ENCODE measurements around the gene CEACAM16.

The CEACAM16 gene

DNA sequence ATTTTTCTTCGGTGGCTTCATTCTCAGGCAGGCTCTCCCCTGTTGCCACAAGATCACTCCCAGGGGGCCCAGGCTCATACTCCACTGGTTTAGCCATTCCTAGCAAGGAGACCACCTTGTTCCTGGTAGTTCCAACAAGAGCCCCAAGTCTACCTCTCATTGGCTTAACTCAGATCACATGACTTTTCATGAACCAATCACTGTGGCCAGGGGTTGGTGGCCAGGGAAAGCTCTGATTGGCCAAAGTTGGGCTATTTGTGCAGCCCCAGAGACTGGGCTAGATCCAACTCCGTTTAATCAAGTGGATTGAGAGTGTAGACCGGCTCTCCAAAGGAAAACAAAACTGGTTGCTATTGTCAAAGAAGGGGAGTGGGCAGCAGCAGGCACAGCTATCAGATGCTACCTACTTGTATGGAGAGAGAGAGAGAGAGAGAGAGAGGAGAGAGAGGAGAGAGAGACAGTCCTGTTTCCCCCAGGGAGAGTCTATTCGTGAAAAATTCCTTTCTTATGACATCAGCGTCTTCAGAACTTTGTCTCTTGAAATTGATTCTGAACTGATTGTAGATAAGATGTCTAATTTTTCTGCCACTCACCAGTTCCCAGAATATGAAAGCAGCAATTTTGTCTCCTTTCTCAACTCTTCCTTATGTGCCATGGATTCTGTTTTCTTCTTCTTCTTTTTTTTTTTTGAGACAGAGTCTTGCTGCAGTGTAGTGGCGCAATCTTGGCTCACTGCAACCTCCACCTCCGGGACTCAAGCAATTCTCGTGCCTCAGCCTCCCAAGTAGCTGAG lies 21.7 kb upstream of the CEACAM16 start:
- Histone ChIP-seq H3F3A (ENCODE audit: control insufficient read depth, insufficient read depth) (no peaks in the 10 kb centered on the region), H4K20me1 (ENCODE audit: control insufficient read depth, insufficient read depth, low read depth, low read length) (no peaks in the 10 kb centered on the region), H3K36me3 (ENCODE audit: control insufficient read depth, low read length) (no peaks in the 10 kb centered on the region), H3K4me3 (ENCODE audit: low read length) (no peak overlapping the region), H3K9me3 (ENCODE audit: control insufficient read depth, insufficient read depth, low read length) (no peaks in the 10 kb centered on the region), H3K27me3 (ENCODE audit: control insufficient read depth, low read length) (no peaks in the 10 kb centered on the region), H3K4me1 (ENCODE audit: control insufficient read depth, low read length) (no peaks in the 10 kb centered on the region), H3K79me2 (ENCODE audit: control insufficient read depth, low read length) (no peaks in the 10 kb centered on the region), H3K27ac (ENCODE audit: low read depth, low read length) (no peak overlapping the region), H3K9me2 (replicated peaks; ENCODE audit: control insufficient read depth, low read length) (no peaks in the 10 kb centered on the region), H3K4me2 (ENCODE audit: low read length) (no peak overlapping the region)
- TF ChIP-seq, protein P1, sequence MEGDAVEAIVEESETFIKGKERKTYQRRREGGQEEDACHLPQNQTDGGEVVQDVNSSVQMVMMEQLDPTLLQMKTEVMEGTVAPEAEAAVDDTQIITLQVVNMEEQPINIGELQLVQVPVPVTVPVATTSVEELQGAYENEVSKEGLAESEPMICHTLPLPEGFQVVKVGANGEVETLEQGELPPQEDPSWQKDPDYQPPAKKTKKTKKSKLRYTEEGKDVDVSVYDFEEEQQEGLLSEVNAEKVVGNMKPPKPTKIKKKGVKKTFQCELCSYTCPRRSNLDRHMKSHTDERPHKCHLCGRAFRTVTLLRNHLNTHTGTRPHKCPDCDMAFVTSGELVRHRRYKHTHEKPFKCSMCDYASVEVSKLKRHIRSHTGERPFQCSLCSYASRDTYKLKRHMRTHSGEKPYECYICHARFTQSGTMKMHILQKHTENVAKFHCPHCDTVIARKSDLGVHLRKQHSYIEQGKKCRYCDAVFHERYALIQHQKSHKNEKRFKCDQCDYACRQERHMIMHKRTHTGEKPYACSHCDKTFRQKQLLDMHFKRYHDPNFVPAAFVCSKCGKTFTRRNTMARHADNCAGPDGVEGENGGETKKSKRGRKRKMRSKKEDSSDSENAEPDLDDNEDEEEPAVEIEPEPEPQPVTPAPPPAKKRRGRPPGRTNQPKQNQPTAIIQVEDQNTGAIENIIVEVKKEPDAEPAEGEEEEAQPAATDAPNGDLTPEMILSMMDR (IDR thresholded peaks at IDR 0.05; ENCODE audit: low read depth, low read length, poor library complexity, severe bottlenecking), result no peak
- no peak for TF ChIP-seq EZH2phosphoT487 (IDR thresholded peaks at IDR 0.05; ENCODE audit: borderline replicate concordance, low read length)

DNA sequence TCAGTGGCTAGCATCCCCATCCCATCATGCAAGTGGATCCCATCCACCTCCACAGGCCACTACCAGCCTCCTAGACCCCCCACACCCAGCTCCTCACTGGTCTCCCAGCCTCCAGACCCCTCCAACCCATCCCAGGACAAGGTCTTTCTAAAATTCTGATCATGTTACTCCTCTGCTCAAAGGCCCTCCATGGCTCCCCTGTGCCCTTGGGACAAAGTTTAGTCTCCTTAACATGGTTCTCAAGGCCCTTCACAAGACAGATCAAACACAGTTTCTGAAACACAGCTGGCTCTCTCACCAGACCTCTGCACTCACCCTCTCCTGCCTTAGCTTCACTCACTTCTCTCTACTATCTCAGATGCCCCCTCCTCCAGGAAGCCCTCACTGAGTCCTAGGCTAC lies 18.4 kb upstream of the CEACAM16 start:
- no peak for TF ChIP-seq EZH2phosphoT487 (IDR thresholded peaks at IDR 0.05; ENCODE audit: borderline replicate concordance, low read length)
- TF ChIP-seq, protein P1 (IDR thresholded peaks at IDR 0.05; ENCODE audit: low read depth, low read length, poor library complexity, severe bottlenecking), result no peak
- Histone ChIP-seq H3K9me2 (replicated peaks; ENCODE audit: control insufficient read depth, low read length) (no peaks in the 10 kb centered on the region), H3K79me2 (ENCODE audit: control insufficient read depth, low read length) (no peaks in the 10 kb centered on the region), H4K20me1 (ENCODE audit: control insufficient read depth, insufficient read depth, low read depth, low read length) (no peaks in the 10 kb centered on the region), H3K4me1 (ENCODE audit: control insufficient read depth, low read length) (peaks cover 7% of the 10 kb centered on the region), H3K27ac (ENCODE audit: low read depth, low read length) (no peak overlapping the region), H3K36me3 (ENCODE audit: control insufficient read depth, low read length) (no peaks in the 10 kb centered on the region), H3K27me3 (ENCODE audit: control insufficient read depth, low read length) (no peaks in the 10 kb centered on the region), H3K4me2 (ENCODE audit: low read length) (no peak overlapping the region), H3K9me3 (ENCODE audit: control insufficient read depth, insufficient read depth, low read length) (no peaks in the 10 kb centered on the region), H3K4me3 (ENCODE audit: low read length) (no peak overlapping the region), H3F3A (ENCODE audit: control insufficient read depth, insufficient read depth) (no peaks in the 10 kb centered on the region)

DNA sequence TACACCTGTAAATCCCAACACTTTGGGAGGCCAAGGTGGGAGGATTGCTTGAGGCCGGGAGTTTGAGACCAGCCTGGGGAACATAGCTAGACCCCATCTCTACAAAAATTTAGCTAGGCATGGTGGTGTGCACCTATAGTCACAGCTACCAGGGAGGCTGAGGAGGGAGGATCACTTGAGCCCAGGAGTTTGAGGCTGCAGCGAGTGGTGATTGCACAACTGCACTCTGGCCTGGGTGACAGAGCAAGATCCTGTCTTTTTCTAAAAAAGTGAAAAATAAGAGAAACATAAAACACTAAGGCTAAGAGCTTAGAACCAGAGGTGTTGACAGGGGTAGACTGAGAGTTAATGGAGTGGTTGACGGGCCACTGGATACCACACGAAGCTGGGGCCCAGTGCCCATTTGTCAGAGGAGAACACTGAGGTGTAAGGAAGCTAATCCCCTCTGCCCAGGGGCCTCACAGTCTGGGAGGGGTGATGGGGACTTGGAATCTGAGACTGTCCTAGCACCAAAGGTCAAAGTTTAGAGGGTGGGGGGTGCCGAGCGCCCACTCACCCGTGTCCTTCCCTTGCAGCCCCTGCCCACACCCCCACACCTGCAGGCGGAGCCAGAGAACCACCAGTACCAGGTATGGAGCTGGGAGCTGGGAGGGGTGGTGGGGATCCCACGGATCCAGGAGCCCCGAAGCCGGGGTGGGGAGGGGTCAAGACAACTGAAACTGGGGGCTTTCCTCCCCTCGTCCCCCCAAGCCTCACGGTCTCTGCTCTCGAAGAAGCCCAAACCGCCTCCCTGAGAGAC lies 16.8 kb upstream of the CEACAM16 start:
- Histone ChIP-seq H3K9me3 (ENCODE audit: control insufficient read depth, insufficient read depth, low read length) (no peaks in the 10 kb centered on the region), H3K27ac (ENCODE audit: low read depth, low read length) (no peak overlapping the region), H3K4me1 (ENCODE audit: control insufficient read depth, low read length) (peaks cover 19% of the 10 kb centered on the region), H3K79me2 (ENCODE audit: control insufficient read depth, low read length) (no peaks in the 10 kb centered on the region), H3K4me2 (ENCODE audit: low read length) (no peak overlapping the region), H3K9me2 (replicated peaks; ENCODE audit: control insufficient read depth, low read length) (no peaks in the 10 kb centered on the region), H3K27me3 (ENCODE audit: control insufficient read depth, low read length) (peaks cover 7% of the 10 kb centered on the region), H4K20me1 (ENCODE audit: control insufficient read depth, insufficient read depth, low read depth, low read length) (no peaks in the 10 kb centered on the region), H3K36me3 (ENCODE audit: control insufficient read depth, low read length) (no peaks in the 10 kb centered on the region), H3K4me3 (ENCODE audit: low read length) (no peak overlapping the region), H3F3A (ENCODE audit: control insufficient read depth, insufficient read depth) (no peaks in the 10 kb centered on the region)
- TF ChIP-seq, protein P1 (IDR thresholded peaks at IDR 0.05; ENCODE audit: low read depth, low read length, poor library complexity, severe bottlenecking), result no peak
- TF ChIP-seq EZH2phosphoT487 (IDR thresholded peaks at IDR 0.05; ENCODE audit: borderline replicate concordance, low read length), result no peak
